H9 (cell line): ENCODE data around the gene RNASE3. TPM values are rescaled to one million over a fixed set of nuclear protein-coding genes. Genes with fewer than 3 reads are reported as not detected.

Experiments used
- DNase-seq: peaks from one replicate; pipeline ENCODE4 v3.0.0-alpha.2; 2017
- H2AFZ ChIP-seq: one replicate; pipeline ENCODE4 v1.6.1; 2013; ENCODE audit warnings: mild to moderate bottlenecking, low read length, control low read depth, moderate library complexity
- H2AK5ac ChIP-seq: 2 replicates; pipeline ENCODE4 v1.6.1; 2013; ENCODE audit warnings: low read length, control low read depth, mixed read lengths; ENCODE audit not compliant: insufficient read length
- H2BK120ac ChIP-seq: one replicate; pipeline ENCODE4 v1.6.1; 2013; ENCODE audit warnings: low read depth, mild to moderate bottlenecking, low read length, control low read depth, inconsistent platforms; ENCODE audit not compliant: poor library complexity, severe bottlenecking
- H2BK12ac ChIP-seq: 2 replicates; pipeline ENCODE4 v1.6.1; 2013; ENCODE audit warnings: low read length, control low read depth, mixed read lengths, low read depth; ENCODE audit not compliant: insufficient read length
- H2BK15ac ChIP-seq: 2 replicates; pipeline ENCODE4 v1.6.1; 2013; ENCODE audit warnings: low read depth, low read length, control low read depth
- H2BK20ac ChIP-seq: one replicate; pipeline ENCODE4 v1.6.1; 2013; ENCODE audit warnings: low read depth, mild to moderate bottlenecking, low read length, control low read depth, inconsistent platforms; ENCODE audit not compliant: poor library complexity, severe bottlenecking
- H2BK5ac ChIP-seq: 2 replicates; pipeline ENCODE4 v1.6.1; 2013; ENCODE audit warnings: low read length, control low read depth, mixed read lengths; ENCODE audit not compliant: insufficient read length
- H3K14ac ChIP-seq: 2 replicates; pipeline ENCODE4 v1.6.1; 2013; ENCODE audit warnings: low read length, control low read depth; ENCODE audit not compliant: insufficient read depth
- H3K18ac ChIP-seq: 2 replicates; pipeline ENCODE4 v1.6.1; 2013; ENCODE audit warnings: low read depth, mild to moderate bottlenecking, mixed read lengths, low read length, control low read depth; ENCODE audit not compliant: insufficient read length
- H3K23ac ChIP-seq: 2 replicates; pipeline ENCODE4 v1.6.1; 2013; ENCODE audit warnings: low read length, control low read depth, mixed read lengths, low read depth; ENCODE audit not compliant: insufficient read length
- H3K23me2 ChIP-seq: 2 replicates; pipeline ENCODE4 v1.6.1; 2013; ENCODE audit warnings: low read depth, mild to moderate bottlenecking, mixed read lengths, low read length, control low read depth; ENCODE audit not compliant: insufficient read length, poor library complexity, severe bottlenecking
- H3K27ac ChIP-seq: 2 replicates; pipeline ENCODE4 v1.5.1; 2013; ENCODE audit warnings: low read length, control low read depth, mixed read lengths, low read depth; ENCODE audit not compliant: insufficient read length
- H3K27me3 ChIP-seq: 2 replicates; pipeline ENCODE4 v1.6.1; 2013; ENCODE audit warnings: low read length, control low read depth, inconsistent platforms; ENCODE audit not compliant: insufficient read depth
- H3K4ac ChIP-seq: 2 replicates; pipeline ENCODE4 v1.6.1; 2013; ENCODE audit warnings: low read depth, mild to moderate bottlenecking, control low read depth, inconsistent platforms, low read length, moderate library complexity
- H3K4me1 ChIP-seq: 2 replicates; pipeline ENCODE4 v1.6.1; 2013; ENCODE audit warnings: low read length, control low read depth, inconsistent platforms; ENCODE audit not compliant: insufficient read depth
- H3K4me2 ChIP-seq: 2 replicates; pipeline ENCODE4 v1.6.1; 2013; ENCODE audit warnings: low read length, control low read depth, mixed read lengths; ENCODE audit not compliant: insufficient read length, insufficient read depth
- H3K56ac ChIP-seq: 2 replicates; pipeline ENCODE4 v1.6.1; 2013; ENCODE audit warnings: low read depth, mild to moderate bottlenecking, mixed read lengths, low read length, control low read depth; ENCODE audit not compliant: insufficient read length
- H3K79me1 ChIP-seq: 2 replicates; pipeline ENCODE4 v1.6.1; 2013; ENCODE audit warnings: low read depth, mild to moderate bottlenecking, moderate library complexity, low read length, control low read depth, inconsistent platforms; ENCODE audit not compliant: insufficient read depth, poor library complexity, severe bottlenecking
- H3K79me2 ChIP-seq: 2 replicates; pipeline ENCODE4 v1.6.1; 2013; ENCODE audit warnings: low read length, control low read depth, inconsistent platforms; ENCODE audit not compliant: insufficient read depth
- H3K9ac ChIP-seq: 2 replicates; pipeline ENCODE4 v1.6.1; 2013; ENCODE audit warnings: low read length, control low read depth, mixed read lengths; ENCODE audit not compliant: insufficient read length; ENCODE audit errors: extremely low read depth
- H3K9me3 ChIP-seq: one replicate; pipeline ENCODE4 v1.6.1; 2013; ENCODE audit warnings: low read depth, low read length, inconsistent platforms; ENCODE audit not compliant: control insufficient read depth
- H3T11ph ChIP-seq: one replicate; pipeline ENCODE4 v1.6.1; 2013; ENCODE audit warnings: mild to moderate bottlenecking, low read length, control low read depth, inconsistent platforms
- H4K20me1 ChIP-seq: one replicate; pipeline ENCODE4 v1.6.1; 2013; ENCODE audit not compliant: control insufficient read depth, insufficient read length, insufficient read depth
- H4K5ac ChIP-seq: 2 replicates; pipeline ENCODE4 v1.6.1; 2013; ENCODE audit warnings: low read depth, mild to moderate bottlenecking, mixed read lengths, low read length, control low read depth; ENCODE audit not compliant: insufficient read length
- H4K8ac ChIP-seq: replicated peaks from 2 replicates; pipeline ENCODE4 v1.6.1; 2013; ENCODE audit warnings: low read length, control low read depth, mixed read lengths, low read depth; ENCODE audit not compliant: insufficient read length
- H4K91ac ChIP-seq: 2 replicates; pipeline ENCODE4 v1.6.1; 2013; ENCODE audit warnings: low read depth, mild to moderate bottlenecking, moderate library complexity, mixed read lengths, low read length, control low read depth; ENCODE audit not compliant: insufficient read length
- H3K27ac Mint-ChIP-seq, 3 experiments: 2 replicates in 2 of 3; 3 replicates in 1 of 3; pipeline ENCODE4 v1.8.0; 2020 to 2021; ENCODE audit warnings: mixed read lengths in 3 of 3, mild to moderate bottlenecking in 1 of 3, moderate library complexity in 1 of 3
- H3K27me3 Mint-ChIP-seq: 2 replicates; pipeline ENCODE4 v1.8.0; 2021; ENCODE audit warnings: low read depth, mild to moderate bottlenecking, moderate library complexity, mixed read lengths
- H3K36me3 Mint-ChIP-seq, 3 experiments: 2 replicates in 2 of 3; 3 replicates in 1 of 3; pipeline ENCODE4 v1.8.0; 2020 to 2021; ENCODE audit warnings: low read depth in 3 of 3, mixed read lengths in 3 of 3; ENCODE audit not compliant: insufficient read depth in 1 of 3
- H3K4me1 Mint-ChIP-seq, 2 experiments: 2 replicates each; pipeline ENCODE4 v1.8.0; 2020; ENCODE audit warnings: mixed read lengths in 2 of 2
- H3K4me3 Mint-ChIP-seq, 2 experiments: 2 replicates in 1 of 2; 3 replicates in 1 of 2; pipeline ENCODE4 v1.8.0; 2020 to 2021; ENCODE audit warnings: mild to moderate bottlenecking in 2 of 2, mixed read lengths in 2 of 2, moderate library complexity in 1 of 2
- H3K9me3 Mint-ChIP-seq, 2 experiments: 2 replicates in 1 of 2; 3 replicates in 1 of 2; pipeline ENCODE4 v1.8.0; 2020; ENCODE audit warnings: mild to moderate bottlenecking in 2 of 2, mixed read lengths in 2 of 2, moderate library complexity in 1 of 2
- CTCF ChIP-seq: fragments of 200-600 bp; sonication (generic); conservative IDR thresholded peaks from 3 replicates; pipeline ENCODE4 v1.8.0; 2021; ENCODE audit warnings: antibody characterized with exemption, mild to moderate bottlenecking
- WGBS: extraction: QIAGEN DNeasy Blood & Tissue Kit; methylation state at CpG from one replicate; pipeline ENCODE4 v1.1.7; 2013; ENCODE audit warnings: missing lambda C conversion rate, low lambda C conversion rate, mixed read lengths; ENCODE audit not compliant: insufficient read length; ENCODE audit errors: extremely low coverage; 5-methylcytosine and 5-hydroxymethylcytosine counted together
- total RNA-seq: library from RNA; stranded (reverse); gene quantifications from 2 replicates; pipeline ENCODE4 v1.2.1, GENCODE V29; 2021

Gene RNASE3
- total RNA-seq, 1 experiment from 2014 or later = not detected

- Histone ChIP-seq H2AFZ (no peak overlapping the region), H3K79me2 (no peaks in the 10 kb centered on the region), H4K5ac (no peak overlapping the region), H2BK15ac (no peak overlapping the region), H4K91ac (no peak overlapping the region), H2BK5ac (no peak overlapping the region), H4K20me1 (no peaks in the 10 kb centered on the region), H3K79me1 (no peaks in the 10 kb centered on the region), H3K23me2 (no peaks in the 10 kb centered on the region), H3T11ph (no peak overlapping the region), H3K4ac (no peak overlapping the region), H2BK120ac (no peak overlapping the region), H3K27me3 (no peaks in the 10 kb centered on the region), H4K8ac (no peak overlapping the region), H2BK20ac (no peak overlapping the region), H3K27ac (no peak overlapping the region), H3K4me1 (0 out of 2 replicates have a peak, but pooled peaks cover 5% of the 10 kb centered on the region), H2AK5ac (no peak overlapping the region), H2BK12ac (no peak overlapping the region), H3K9me3 (no peaks in the 10 kb centered on the region), H3K4me2 (no peak overlapping the region), H3K9ac (no peak overlapping the region), H3K14ac (no peak overlapping the region), H3K23ac (no peak overlapping the region), H3K18ac (no peak overlapping the region), H3K56ac (no peak overlapping the region)
- no CpG with 5 or more reads among the region's 4 CpGs for WGBS
- Mint-ChIP-seq H3K9me3 (no peaks in the 10 kb centered on the region), H3K4me1 (peaks cover 13% of the 10 kb centered on the region in 2 experiments), H3K36me3 (no peaks in the 10 kb centered on the region), H3K4me3 (no peak overlapping the region; a peak in 1 of 5 replicates), H3K27me3 (peaks cover 29% of the 10 kb centered on the region), H3K27ac (0 out of 7 replicates have a peak overlapping the region, but pooled peaks of 1 of the 3 experiments have one; percentile 12)
- TF ChIP-seq CTCF = no peak
- DNase-seq = no peak
Observed at GRCh38 chr14:20848955-20849570, 42.1 kb upstream of the RNASE3 start.
